Neural crest cell (in vitro differentiated cells): Measurements from ENCODE around the gene CDADC1. TPM values are rescaled to one million over a fixed set of nuclear protein-coding genes. Genes with fewer than 3 reads are reported as not detected.
"Not testable (repeated sequence)": the region's sequence is repeated elsewhere in the genome, so short reads cannot be mapped to it uniquely, and the experiment has no call there.

Source experiments
- DNase-seq: peaks from one replicate; pipeline ENCODE4 v3.0.0; 2021; ENCODE audit warnings: low read depth, mixed read lengths, low spot score
- H3K27ac Mint-ChIP-seq: one replicate; pipeline ENCODE4 v1.8.0; 2021; ENCODE audit warnings: mild to moderate bottlenecking, mixed read lengths; ENCODE audit not compliant: unreplicated experiment
- H3K27me3 Mint-ChIP-seq: 2 replicates; pipeline ENCODE4 v1.8.0; 2021; ENCODE audit warnings: low read depth, mild to moderate bottlenecking, mixed read lengths
- H3K36me3 Mint-ChIP-seq: 2 replicates; pipeline ENCODE4 v1.8.0; 2021; ENCODE audit warnings: low read depth, mild to moderate bottlenecking, mixed read lengths
- H3K4me1 Mint-ChIP-seq: 2 replicates; pipeline ENCODE4 v1.8.0; 2021; ENCODE audit warnings: mixed read lengths
- H3K4me3 Mint-ChIP-seq: one replicate; pipeline ENCODE4 v1.8.0; 2021; ENCODE audit warnings: mild to moderate bottlenecking, mixed read lengths
- H3K9me3 Mint-ChIP-seq: 2 replicates; pipeline ENCODE4 v1.8.0; 2021; ENCODE audit warnings: mixed read lengths
- total RNA-seq: library from RNA; stranded (reverse); gene quantifications from 2 replicates; pipeline ENCODE4 v1.2.1, GENCODE V29; 2021
- TF ChIP-seq, protein P1 (sequence below): fragments of 200-600 bp; sonication (generic); conservative IDR thresholded peaks from 2 replicates; pipeline ENCODE4 v1.5.0; 2021; ENCODE audit warnings: antibody characterized with exemption, mild to moderate bottlenecking

The CDADC1 gene
- total RNA-seq, 1 donor from 2014 or later = 13.9 TPM

DNA sequence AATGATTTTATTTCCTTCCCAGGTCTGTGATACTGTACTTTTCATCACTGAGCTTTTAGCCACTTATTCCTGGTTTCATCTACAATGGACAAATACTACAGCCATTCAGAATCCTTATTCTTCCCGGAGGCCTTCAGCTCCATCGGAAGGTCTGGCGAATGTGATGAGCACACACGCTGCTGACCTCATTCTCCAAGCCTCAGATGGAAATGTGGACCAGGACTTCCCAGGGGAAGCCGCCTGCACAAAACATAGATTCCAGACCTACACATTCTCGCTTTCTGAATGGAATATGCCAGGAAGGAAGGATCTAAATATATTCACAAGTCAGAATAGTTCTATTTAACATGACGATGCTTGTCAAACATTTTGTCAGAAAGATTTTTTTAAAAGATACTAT is 75.6 kb downstream of the CDADC1 start:
- H3K36me3 Mint-ChIP-seq = no peaks in the 10 kb centered on the region
- H3K9me3 Mint-ChIP-seq = no peaks in the 10 kb centered on the region
- H3K4me3 Mint-ChIP-seq = no peak overlapping the region
- H3K27ac Mint-ChIP-seq = no peak overlapping the region
- no peaks in the 10 kb centered on the region for H3K4me1 Mint-ChIP-seq
- TF ChIP-seq, protein P1, sequence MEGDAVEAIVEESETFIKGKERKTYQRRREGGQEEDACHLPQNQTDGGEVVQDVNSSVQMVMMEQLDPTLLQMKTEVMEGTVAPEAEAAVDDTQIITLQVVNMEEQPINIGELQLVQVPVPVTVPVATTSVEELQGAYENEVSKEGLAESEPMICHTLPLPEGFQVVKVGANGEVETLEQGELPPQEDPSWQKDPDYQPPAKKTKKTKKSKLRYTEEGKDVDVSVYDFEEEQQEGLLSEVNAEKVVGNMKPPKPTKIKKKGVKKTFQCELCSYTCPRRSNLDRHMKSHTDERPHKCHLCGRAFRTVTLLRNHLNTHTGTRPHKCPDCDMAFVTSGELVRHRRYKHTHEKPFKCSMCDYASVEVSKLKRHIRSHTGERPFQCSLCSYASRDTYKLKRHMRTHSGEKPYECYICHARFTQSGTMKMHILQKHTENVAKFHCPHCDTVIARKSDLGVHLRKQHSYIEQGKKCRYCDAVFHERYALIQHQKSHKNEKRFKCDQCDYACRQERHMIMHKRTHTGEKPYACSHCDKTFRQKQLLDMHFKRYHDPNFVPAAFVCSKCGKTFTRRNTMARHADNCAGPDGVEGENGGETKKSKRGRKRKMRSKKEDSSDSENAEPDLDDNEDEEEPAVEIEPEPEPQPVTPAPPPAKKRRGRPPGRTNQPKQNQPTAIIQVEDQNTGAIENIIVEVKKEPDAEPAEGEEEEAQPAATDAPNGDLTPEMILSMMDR = no peak
- no peak for DNase-seq
- no peaks in the 10 kb centered on the region for H3K27me3 Mint-ChIP-seq

DNA sequence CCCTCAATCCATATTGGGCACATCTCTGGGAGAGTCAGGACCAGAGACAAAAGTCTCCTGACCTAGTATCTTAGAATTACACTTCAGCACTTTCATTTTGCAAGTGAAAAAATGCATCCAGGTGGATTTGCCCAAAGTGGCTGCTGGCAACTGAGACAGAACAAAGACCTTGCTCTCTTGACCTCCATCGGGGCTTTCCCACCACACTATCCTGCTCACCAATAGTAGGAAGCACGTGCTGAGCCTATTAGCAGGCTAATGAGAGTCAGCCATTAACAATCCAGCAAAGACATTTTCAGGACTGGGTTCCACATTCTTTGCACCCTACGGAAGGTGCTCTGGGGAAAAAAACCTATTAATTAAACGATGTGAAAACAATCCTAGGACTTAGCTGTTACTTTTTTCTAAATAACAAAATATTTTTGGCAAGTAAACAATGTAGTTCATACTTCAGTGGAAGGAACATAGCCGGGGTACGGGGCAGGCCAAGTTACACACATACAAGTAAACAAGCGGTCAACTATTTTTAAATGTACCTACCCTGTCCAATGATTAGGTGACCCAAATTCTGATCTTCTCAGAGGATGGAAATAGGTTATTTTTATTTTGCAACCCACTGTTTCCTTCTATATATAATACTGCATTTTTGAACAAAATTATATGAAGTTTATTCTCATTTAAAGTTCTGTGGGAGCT is 78.6 kb downstream of the CDADC1 start:
- no peaks in the 10 kb centered on the region for H3K4me1 Mint-ChIP-seq
- H3K9me3 Mint-ChIP-seq = no peaks in the 10 kb centered on the region
- DNase-seq = no peak
- H3K4me3 Mint-ChIP-seq = no peak overlapping the region
- H3K27ac Mint-ChIP-seq = no peak overlapping the region
- H3K36me3 Mint-ChIP-seq = no peaks in the 10 kb centered on the region
- TF ChIP-seq, protein P1 = no peak
- H3K27me3 Mint-ChIP-seq = no peaks in the 10 kb centered on the region

DNA sequence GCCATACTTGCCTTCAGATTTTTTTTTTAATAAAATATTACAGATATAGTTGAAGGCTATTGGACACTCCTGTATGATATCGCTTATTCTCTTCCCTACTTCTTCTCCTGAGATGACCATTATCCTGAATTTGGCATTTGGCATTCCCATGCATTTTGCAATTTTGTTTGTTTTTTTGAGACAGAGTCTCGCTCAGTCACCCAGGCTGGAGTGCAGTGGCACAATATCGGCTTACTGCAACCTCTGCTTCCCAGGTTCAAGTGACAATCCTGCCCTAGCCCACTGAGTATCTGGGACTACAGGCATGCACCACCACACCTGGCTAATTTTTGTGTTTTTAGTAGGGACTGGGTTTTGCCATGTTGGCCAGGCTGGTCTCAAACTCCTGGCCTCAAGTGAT is 79.4 kb downstream of the CDADC1 start:
- not testable (repeated sequence) for H3K9me3 Mint-ChIP-seq, H3K4me3 Mint-ChIP-seq, H3K27me3 Mint-ChIP-seq, H3K27ac Mint-ChIP-seq, H3K36me3 Mint-ChIP-seq, H3K4me1 Mint-ChIP-seq, DNase-seq

DNA sequence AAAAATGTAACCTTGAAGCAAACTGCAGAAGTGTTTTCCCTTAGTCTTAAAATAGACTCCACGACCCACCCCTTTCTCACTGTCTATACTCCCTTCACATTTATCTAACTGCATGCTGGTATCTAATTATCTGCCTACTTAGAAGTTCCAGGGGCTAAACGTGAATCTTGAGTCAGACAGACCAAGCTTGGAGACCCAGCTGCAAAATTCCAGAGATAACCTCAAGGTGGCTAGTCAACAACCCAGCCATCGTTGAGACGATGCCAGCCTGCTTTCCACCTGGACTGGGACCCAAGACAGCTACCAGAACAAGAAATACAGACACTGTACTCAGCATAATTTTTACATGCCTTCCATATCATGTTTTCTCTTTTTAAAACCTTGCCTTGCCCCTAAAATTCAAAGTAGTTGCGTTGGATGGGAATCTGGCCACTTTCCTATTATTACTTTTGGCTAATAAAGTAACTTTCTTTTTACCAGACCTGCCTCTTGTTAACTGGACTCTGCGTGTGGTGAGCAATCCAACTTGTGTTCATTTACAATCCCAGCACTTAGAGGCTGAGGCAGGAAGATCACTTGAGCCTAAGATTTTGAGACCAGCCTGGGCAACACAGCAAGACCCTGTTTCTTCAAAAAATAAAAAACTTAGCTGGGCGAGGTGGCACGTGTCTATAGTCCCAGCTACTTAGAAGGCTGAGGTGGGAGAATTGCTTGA is 82.3 kb downstream of the CDADC1 start:
- DNase-seq = no peak
- no peaks in the 10 kb centered on the region for H3K4me1 Mint-ChIP-seq
- no peaks in the 10 kb centered on the region for H3K36me3 Mint-ChIP-seq
- TF ChIP-seq, protein P1 = no peak
- H3K27me3 Mint-ChIP-seq = no peaks in the 10 kb centered on the region
- no peak overlapping the region for H3K4me3 Mint-ChIP-seq
- H3K9me3 Mint-ChIP-seq = no peaks in the 10 kb centered on the region
- no peak overlapping the region for H3K27ac Mint-ChIP-seq

DNA sequence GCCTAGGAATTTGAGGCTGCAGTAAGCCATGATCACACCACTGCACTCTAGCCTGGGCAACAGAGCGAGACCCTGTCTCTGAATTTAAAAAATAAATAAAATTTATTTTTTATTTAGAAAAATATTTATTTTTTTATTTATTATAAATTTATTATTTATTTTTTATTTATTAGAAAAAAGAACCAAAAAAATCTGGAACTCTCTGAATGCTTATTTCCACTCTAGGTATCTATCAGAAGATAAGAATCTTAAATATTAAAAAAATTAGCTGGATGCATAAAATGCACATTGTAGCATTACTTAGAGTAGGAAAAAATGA is 82.8 kb downstream of the CDADC1 start:
- H3K4me3 Mint-ChIP-seq = no peak overlapping the region
- no peaks in the 10 kb centered on the region for H3K9me3 Mint-ChIP-seq
- TF ChIP-seq, protein P1 = no peak

DNA sequence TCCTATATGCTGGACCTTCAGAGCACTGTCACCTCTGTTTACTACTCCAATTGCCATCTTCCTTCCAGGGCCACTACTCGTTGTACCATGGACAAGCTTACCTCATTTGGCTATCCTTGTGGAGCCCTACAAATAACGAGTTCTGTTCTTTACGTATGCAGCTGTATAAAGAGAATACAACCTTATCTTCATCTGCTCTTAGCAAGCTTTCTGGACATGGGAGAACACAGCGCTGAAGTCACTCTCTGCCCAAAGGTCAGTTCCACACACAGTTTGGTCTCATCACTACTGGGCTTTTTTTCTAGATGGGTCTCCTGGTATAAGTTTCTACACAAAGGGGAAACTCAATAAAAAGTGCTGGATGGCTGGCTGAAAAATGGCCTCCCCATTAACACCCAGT is 88.9 kb downstream of the CDADC1 start:
- no peaks in the 10 kb centered on the region for H3K36me3 Mint-ChIP-seq
- no peak for DNase-seq
- TF ChIP-seq, protein P1 = no peak
- H3K27ac Mint-ChIP-seq = no peak overlapping the region
- no peaks in the 10 kb centered on the region for H3K9me3 Mint-ChIP-seq
- H3K4me3 Mint-ChIP-seq = no peak overlapping the region
- H3K27me3 Mint-ChIP-seq = no peaks in the 10 kb centered on the region
- no peaks in the 10 kb centered on the region for H3K4me1 Mint-ChIP-seq

More for the DNA sequence above, 82.8 kb downstream of the CDADC1 start:
- Mint-ChIP-seq H3K27ac (no peak overlapping the region), H3K4me1 (no peaks in the 10 kb centered on the region), H3K27me3 (no peaks in the 10 kb centered on the region), H3K36me3 (no peaks in the 10 kb centered on the region)
- no peak for DNase-seq
